Measurements from ENCODE around the gene KCP.

GRCh38 chr7:128915271-128915819 lies 4.8 kb upstream of the KCP start:
- TF ChIP-seq CTCF (conservative IDR thresholded peaks at IDR 0.05; ENCODE audit: low read length) (no peak), EZH2phosphoT487 (IDR thresholded peaks at IDR 0.05; ENCODE audit: borderline replicate concordance) (no peak)
